PC-9 (cell line): ENCODE results near the gene CTU1. TPM values are rescaled to one million over a fixed set of nuclear protein-coding genes. Genes with fewer than 3 reads are reported as not detected.

ENCODE experiments used
- BruUV-seq: library from RNA; stranded (reverse); fragments of 400-500 nt; replicated peaks from 2 replicates; lab custom pipeline; 2021; lab: Mats Ljungman, UMichigan
- CTCF ChIA-PET: fragments of 300-600 bp; sonication (Branson Sonifier 250); formaldehyde crosslinking; loops from one replicate; lab custom pipeline; 2022; ENCODE audit warnings: antibody characterized with exemption; lab: Charles Lee
- POLR2A ChIA-PET: fragments of 300-600 bp; sonication (Branson Sonifier 250); formaldehyde crosslinking; loops from one replicate; lab custom pipeline; 2022; ENCODE audit warnings: antibody characterized with exemption; ENCODE audit not compliant: unreplicated experiment; lab: Charles Lee
- DNase-seq, 2 experiments: peaks; one replicate each; pipeline versions ENCODE4 v3.0.0 to v3.0.0-alpha.2; 2015 to 2022; ENCODE audit warnings: mixed read lengths in 1 of 2
- H2AFZ ChIP-seq: fragments of 200-600 bp; sonication (generic); 2 replicates; pipeline ENCODE4 v1.8.1; 2017; ENCODE audit warnings: antibody characterized with exemption
- H3F3A ChIP-seq: fragments of 200-600 bp; sonication (generic); 2 replicates; pipeline ENCODE4 v1.8.1; 2017; ENCODE audit warnings: antibody characterized with exemption, mild to moderate bottlenecking, low read depth; ENCODE audit not compliant: insufficient read depth
- H3K27ac ChIP-seq: fragments of 200-600 bp; sonication (generic); 2 replicates; pipeline ENCODE4 v1.6.1; 2016; ENCODE audit warnings: mixed run types
- H3K27me3 ChIP-seq: fragments of 200-600 bp; sonication (generic); 2 replicates; pipeline ENCODE4 v1.6.1; 2016; ENCODE audit warnings: low read depth, mixed run types; ENCODE audit not compliant: insufficient read depth
- H3K36me3 ChIP-seq: fragments of 200-600 bp; sonication (generic); 2 replicates; pipeline ENCODE4 v1.6.1; 2016; ENCODE audit warnings: low read depth, mixed run types
- H3K4me1 ChIP-seq: fragments of 200-600 bp; sonication (generic); replicated peaks from 2 replicates; pipeline ENCODE4 v1.6.1; 2016; ENCODE audit warnings: mixed run types; ENCODE audit not compliant: insufficient read depth
- H3K4me2 ChIP-seq: fragments of 200-600 bp; sonication (generic); 2 replicates; pipeline ENCODE4 v1.6.1; 2017; ENCODE audit warnings: mixed run types
- H3K4me3 ChIP-seq: fragments of 200-600 bp; sonication (generic); 2 replicates; pipeline ENCODE4 v1.6.1; 2016; ENCODE audit warnings: mixed run types
- H3K79me2 ChIP-seq: fragments of 200-600 bp; sonication (generic); 2 replicates; pipeline ENCODE4 v1.6.1; 2017; ENCODE audit warnings: low read depth, mixed run types
- H3K9me2 ChIP-seq: fragments of 200-600 bp; sonication (generic); 2 replicates; pipeline ENCODE4 v1.8.1; 2017; ENCODE audit warnings: mild to moderate bottlenecking; ENCODE audit not compliant: insufficient read depth
- H3K9me3 ChIP-seq: fragments of 200-600 bp; sonication (generic); 2 replicates; pipeline ENCODE4 v1.8.1; 2016; ENCODE audit warnings: low read depth; ENCODE audit not compliant: insufficient read depth
- H4K20me1 ChIP-seq: fragments of 200-600 bp; sonication (generic); 2 replicates; pipeline ENCODE4 v1.8.1; 2017; ENCODE audit not compliant: insufficient read depth
- EZH2 ChIP-seq: fragments of 200-600 bp; sonication (generic); IDR thresholded peaks from 2 replicates; pipeline ENCODE4 v1.8.0; 2017; ENCODE audit warnings: antibody characterized with exemption, low read depth
- intact Hi-C: fragments of 100-400 bp; cut with micrococcal nuclease; formaldehyde crosslinking; loops from one replicate; pipeline ENCODE4 v1.10.0; 2022; ENCODE audit not compliant: unreplicated experiment
- total RNA-seq: library from RNA; stranded (reverse); gene quantifications from 2 replicates; pipeline ENCODE4 v1.2.3, GENCODE V29; 2021
- TF ChIP-seq, protein P1 (sequence below): fragments of 200-600 bp; sonication (generic); conservative IDR thresholded peaks from 2 replicates; pipeline ENCODE4 v1.6.1; 2017; ENCODE audit warnings: mixed run types, antibody characterized with exemption, mild to moderate bottlenecking, moderate library complexity

The CTU1 gene
- total RNA-seq, 1 experiment from 2014 or later, result 7.2 TPM

DNA sequence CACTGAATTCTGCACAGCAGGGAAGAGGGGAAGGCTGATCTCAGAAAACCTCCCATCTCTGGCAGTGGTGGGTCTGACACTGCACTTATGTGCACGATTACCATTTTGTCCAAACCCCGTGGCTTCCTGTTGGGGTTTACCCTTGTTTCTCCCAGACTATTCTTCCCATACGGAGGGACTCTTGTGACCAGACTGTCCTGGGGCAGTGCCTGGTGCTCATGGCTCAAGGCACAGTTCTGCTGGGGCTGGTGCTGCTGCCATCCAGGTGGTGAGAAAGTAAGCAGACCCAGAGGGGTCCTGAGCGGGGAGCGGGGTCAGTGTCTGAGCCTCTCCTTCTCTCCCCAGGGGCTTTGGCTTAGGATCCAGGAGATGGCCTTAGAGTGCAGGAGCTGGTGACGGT, 11.4 kb upstream of the CTU1 start:
- BruUV-seq, result no TSS peak
- CTCF ChIA-PET, result no interaction called here
- H2AFZ ChIP-seq, result no peak overlapping the region

DNA sequence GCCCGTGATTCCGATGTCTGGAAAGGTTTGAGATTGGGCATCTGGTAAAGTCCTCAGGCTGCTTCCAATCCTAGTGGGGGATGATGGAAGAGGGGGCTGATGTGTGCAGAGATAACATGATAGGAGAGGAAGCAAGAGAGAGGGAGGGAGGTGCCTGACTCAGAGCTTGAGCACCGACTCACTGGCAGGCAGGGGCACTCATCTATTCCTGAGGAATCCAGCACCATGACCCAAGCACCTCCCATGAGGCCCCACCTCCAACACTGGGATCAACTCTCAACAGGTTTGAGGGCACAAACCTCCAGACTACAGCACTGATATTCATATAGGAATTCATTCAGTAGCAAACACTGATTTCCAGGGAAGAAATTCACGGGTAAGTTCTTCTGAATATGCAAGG, 10.9 kb upstream of the CTU1 start:
- BruUV-seq, result no TSS peak
- no peaks in the 10 kb centered on the region for H3K9me3 ChIP-seq
- H3K4me2 ChIP-seq, result no peak overlapping the region
- no peaks in the 10 kb centered on the region for H3K36me3 ChIP-seq
- no peak for DNase-seq
- ChIA-PET POLR2A (no interaction called here), CTCF (interaction anchor here (0.5 kb wide), 1 partner anchor 100 kb away, joined by 6 read pairs; no protein-coding TSS in a partner anchor)
- TF ChIP-seq, protein P1, sequence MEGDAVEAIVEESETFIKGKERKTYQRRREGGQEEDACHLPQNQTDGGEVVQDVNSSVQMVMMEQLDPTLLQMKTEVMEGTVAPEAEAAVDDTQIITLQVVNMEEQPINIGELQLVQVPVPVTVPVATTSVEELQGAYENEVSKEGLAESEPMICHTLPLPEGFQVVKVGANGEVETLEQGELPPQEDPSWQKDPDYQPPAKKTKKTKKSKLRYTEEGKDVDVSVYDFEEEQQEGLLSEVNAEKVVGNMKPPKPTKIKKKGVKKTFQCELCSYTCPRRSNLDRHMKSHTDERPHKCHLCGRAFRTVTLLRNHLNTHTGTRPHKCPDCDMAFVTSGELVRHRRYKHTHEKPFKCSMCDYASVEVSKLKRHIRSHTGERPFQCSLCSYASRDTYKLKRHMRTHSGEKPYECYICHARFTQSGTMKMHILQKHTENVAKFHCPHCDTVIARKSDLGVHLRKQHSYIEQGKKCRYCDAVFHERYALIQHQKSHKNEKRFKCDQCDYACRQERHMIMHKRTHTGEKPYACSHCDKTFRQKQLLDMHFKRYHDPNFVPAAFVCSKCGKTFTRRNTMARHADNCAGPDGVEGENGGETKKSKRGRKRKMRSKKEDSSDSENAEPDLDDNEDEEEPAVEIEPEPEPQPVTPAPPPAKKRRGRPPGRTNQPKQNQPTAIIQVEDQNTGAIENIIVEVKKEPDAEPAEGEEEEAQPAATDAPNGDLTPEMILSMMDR, result no peak
- no peak for TF ChIP-seq EZH2
- no peaks in the 10 kb centered on the region for H3K4me1 ChIP-seq
- H3K27me3 ChIP-seq, result peaks cover 97% of the 10 kb centered on the region
- H3K27ac ChIP-seq, result no peak overlapping the region
- no peaks in the 10 kb centered on the region for H3K79me2 ChIP-seq
- H3K9me2 ChIP-seq, result no peaks in the 10 kb centered on the region
- no peaks in the 10 kb centered on the region for H4K20me1 ChIP-seq
- intact Hi-C loops, result no loop called here
- no peak overlapping the region for H2AFZ ChIP-seq
- no peak overlapping the region for H3K4me3 ChIP-seq
- no peaks in the 10 kb centered on the region for H3F3A ChIP-seq

More for the DNA sequence above, 11.4 kb upstream of the CTU1 start:
- Histone ChIP-seq H3K9me2 (no peaks in the 10 kb centered on the region), H3K27me3 (peaks cover 97% of the 10 kb centered on the region), H3K4me1 (no peaks in the 10 kb centered on the region), H3K4me3 (no peak overlapping the region), H4K20me1 (no peaks in the 10 kb centered on the region), H3K27ac (no peak overlapping the region), H3K36me3 (no peaks in the 10 kb centered on the region), H3K9me3 (no peaks in the 10 kb centered on the region), H3K79me2 (no peaks in the 10 kb centered on the region), H3K4me2 (no peak overlapping the region), H3F3A (no peaks in the 10 kb centered on the region)
- no peak for DNase-seq
- TF ChIP-seq EZH2, result no peak
- TF ChIP-seq, protein P1, result no peak
- POLR2A ChIA-PET, result no interaction called here
- intact Hi-C loops, result no loop called here

DNA sequence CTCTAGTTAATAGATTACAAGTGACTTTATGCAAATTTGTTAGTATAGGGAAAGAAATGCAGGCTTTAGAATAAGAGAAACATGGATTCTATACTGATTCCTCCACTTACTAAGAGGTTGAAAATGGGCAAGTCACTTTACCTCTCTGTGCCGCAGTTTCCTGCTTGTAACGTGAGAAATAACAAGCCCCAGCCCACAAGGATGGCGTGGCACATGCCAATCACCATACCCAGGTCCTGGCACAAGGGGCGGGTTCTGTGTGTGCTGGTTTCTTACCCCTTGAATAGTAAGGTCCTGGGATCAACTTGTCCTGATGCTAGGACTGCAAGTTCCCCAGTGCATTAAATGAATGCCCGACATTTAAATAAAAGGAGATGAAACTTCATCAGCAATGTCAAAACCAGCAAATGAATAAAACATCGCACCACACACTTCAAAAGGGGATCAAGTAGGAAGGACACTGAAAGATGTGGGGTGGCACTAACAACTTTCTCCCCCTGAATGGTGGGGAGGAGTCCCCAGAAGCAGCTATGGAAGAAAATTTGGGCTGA, 8.6 kb upstream of the CTU1 start:
- H3K4me1 ChIP-seq, result no peaks in the 10 kb centered on the region
- peaks cover 95% of the 10 kb centered on the region for H3K27me3 ChIP-seq
- no peaks in the 10 kb centered on the region for H4K20me1 ChIP-seq
- peak; percentile 77; the same call in 1 of the 2 replicates for TF ChIP-seq EZH2
- TF ChIP-seq, protein P1, result no peak
- H3K79me2 ChIP-seq, result no peaks in the 10 kb centered on the region
- intact Hi-C loops, result no loop called here
- no peaks in the 10 kb centered on the region for H3K9me2 ChIP-seq
- H2AFZ ChIP-seq, result no peak overlapping the region
- no peak for DNase-seq
- H3K4me2 ChIP-seq, result no peak overlapping the region
- POLR2A ChIA-PET, result no interaction called here
- H3K4me3 ChIP-seq, result no peak overlapping the region
- H3K9me3 ChIP-seq, result no peaks in the 10 kb centered on the region
- BruUV-seq, result no TSS peak
- H3K27ac ChIP-seq, result no peak overlapping the region
- H3F3A ChIP-seq, result no peaks in the 10 kb centered on the region
- CTCF ChIA-PET, result no interaction called here
- H3K36me3 ChIP-seq, result no peaks in the 10 kb centered on the region
